HG03103 (cell line): Measurements from ENCODE around the gene IL4I1.

Experiments used
- ATAC-seq: cut with Tn5 transposase; IDR thresholded peaks from one replicate; pipeline ENCODE4 v1.9.1; 2021; ENCODE audit warnings: low read depth; ENCODE audit not compliant: unreplicated experiment

The IL4I1 gene

DNA sequence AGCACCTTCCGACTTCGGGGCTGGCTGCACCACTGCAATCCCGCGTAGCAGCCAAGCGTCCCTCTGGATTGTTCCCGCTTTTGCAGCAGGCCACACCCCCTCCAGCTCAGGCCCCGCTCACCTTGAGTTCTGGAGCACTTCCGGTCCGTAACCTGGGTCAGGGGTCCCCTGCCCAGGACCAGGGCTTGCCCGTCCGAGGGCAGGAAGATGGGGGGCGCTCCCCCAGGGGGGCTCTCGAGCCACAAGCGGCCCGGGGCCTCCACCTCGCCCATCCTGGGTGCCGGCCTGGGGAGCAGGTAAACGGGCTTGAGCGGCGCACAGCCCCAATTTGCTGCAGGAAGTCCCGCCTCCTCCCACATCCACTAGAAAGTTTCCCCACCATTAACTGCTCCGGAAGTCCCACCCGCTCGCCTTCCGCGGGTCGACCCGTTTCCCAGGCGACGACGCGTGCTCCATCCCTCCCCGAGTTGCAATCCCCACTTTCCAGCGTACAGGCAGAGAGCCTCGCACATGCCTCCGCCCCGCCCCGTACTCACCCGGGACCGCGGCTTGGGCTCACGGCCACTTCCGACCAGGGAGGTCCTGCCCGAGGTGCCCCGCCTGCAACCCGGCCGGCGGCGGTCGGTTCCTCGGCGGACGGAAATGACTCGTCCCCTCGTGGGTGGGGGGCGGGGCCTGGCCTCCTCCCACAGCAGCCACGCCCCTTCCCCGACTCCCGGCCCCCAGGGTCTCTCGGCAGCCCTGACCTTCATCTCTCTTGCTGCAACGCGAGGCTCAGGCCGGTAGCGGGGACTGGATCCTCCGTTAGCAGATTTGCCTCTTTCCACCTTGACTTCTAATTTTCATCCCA lies 29.5 kb downstream of the IL4I1 start, which contains the start of gene PNKP:
PNKP (minus strand) TSS at position 644 of the 850 bp plus-strand sequence; CDS start at position 272, 372 bp downstream.
- no peak for ATAC-seq

DNA sequence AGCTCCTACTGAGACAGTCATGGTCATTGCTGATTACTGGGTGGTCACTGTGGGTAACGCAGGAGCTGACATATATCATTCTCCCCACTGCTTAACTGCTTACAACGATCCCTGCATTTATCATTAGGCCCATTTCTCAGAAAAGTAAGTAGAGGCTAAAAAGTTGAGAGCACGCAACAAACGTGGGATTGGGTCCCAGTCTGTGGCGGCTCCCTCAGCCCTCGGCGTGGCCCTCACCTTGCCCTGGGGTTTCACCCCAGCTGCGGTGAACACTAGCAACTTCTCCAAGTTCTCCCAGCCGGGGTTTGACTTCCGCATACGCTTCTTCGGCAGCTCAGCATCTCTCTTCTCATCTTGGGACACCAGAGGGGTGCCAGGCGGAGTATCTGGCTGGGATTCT lies 31.8 kb downstream of the IL4I1 start:
- ATAC-seq, result no peak

DNA sequence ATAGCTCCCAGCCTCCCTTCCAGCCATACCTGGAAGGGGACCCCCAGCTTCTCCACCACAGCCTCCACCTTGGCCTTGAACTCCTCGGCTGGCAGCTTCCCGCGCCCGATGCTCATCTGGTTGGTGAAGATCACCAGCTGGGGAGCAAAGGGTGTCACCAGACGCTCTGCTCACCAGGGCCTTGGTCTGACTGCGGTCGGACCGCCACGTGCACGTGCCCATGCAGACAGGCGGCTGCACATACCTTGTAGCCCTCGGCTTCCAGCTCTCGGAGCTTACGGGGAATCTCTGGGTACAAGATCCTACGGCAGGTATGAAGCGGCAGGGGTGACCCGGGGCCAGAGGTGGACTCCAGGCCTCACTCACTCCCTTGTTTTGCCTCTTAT lies 32.8 kb downstream of the IL4I1 start:
- no peak for ATAC-seq

DNA sequence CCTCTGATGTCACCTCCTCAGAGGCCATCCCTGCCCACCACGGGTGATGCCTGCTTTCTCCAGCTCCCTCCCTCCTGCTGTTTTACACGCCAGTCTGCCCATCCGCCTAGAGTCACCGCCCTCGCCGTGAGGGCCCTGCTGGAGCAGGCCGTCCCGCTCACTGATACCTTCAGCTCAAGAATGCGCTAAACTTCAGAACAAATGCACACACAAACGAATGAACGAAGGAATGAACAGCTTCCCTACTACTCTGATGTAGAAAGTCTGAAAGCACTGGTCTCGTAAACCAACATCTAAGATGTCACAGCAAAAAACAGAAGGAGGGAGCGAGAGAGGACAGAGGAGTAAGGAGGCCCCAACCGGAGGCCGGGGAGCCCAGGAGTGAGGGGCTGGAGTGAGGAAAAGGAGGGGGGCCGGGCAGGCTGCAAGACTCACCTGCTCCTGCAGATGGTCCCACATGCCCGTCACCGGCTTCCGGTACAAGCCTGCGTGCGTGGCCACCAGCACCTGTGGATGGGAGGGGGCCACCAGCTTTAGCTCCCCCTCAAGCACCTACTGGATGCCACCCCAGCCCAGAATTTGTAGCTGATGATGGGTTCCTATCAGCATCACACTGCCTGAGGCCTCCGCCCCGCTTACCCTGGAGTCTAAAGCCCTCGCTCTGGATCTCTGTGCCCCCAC lies 33.3 kb downstream of the IL4I1 start:
- ATAC-seq, result no peak

DNA sequence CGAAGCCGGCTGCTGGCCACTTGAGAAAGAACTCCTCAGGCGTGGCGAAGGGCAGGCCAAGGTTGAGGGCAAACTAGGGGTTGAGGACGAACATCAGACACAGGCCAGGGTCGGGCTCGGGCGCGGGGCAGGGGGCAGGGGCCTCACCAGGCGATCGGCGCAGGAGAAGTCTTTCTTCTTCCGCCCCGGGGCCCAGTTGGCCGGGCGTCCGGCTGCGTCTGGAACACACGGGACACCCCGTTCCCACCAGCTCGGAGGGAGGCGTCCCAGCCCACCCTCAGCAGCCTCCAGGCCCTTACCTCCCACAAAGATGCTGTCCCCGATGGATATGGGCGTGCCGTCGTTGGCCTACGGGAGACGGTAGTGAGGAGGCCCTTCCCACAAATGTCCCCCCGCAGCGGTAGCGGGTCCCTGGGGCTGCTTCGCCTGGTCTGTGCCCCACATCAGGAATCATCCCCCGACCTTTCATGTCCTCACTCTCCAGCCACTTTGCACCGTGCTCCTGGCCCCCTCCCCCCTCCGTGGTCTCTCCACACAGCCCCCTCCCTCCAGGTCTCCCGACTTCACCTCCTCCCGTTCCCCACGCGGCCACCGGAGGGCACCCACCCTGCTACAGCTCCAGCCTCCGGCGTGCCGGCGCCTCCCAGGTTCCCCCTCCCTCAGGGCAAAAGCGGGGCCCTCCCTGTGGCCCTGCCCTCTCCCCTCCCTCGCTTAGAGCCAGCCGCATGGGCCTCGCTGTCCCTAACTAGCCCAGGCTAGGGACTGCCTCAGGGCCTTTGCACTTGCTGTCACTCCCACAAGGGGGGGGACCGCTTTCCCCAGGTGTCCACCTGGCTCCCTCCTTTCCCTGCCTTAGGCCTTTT lies 34.1 kb downstream of the IL4I1 start:
- no peak for ATAC-seq

DNA sequence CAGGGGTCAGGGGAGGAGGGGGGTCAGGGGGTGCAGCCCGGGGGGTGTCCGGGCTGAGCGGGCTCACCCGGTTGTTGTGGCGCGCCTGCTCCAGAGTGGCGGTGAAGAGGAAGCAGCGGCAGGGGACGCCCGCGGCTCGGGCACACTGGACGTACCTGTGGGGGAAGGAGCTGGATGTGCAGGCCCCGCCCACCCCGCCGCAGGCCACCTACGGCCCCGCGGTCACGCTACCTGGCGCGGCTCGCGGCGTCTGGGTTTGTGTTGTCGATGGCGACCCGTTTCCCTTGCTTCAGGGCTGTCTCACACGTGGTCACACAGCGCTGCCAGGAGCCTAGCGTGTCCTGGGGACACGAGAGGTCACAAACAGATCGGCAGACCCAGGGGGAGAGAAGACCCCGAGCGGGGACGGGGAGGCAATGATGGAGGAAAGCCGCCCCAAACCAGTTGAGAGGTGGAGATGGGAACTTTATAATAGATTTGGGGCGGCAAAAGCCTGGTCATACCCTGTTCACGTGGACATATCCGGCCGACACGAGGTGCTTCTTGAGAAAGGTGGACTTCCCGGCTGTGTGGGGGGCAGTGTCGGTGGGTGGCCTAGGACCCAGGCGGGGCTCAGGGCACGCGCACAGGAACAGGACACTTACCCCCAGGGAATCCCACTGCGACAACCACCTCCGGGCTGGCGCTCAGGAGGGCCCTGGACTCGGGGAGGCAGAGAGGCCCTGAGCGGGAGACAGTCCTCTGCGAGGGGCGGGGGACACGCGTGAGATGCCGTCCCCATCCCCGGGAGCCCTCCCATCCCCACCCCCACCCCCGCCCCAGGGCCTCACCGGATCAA lies 34.9 kb downstream of the IL4I1 start:
- no peak for ATAC-seq

DNA sequence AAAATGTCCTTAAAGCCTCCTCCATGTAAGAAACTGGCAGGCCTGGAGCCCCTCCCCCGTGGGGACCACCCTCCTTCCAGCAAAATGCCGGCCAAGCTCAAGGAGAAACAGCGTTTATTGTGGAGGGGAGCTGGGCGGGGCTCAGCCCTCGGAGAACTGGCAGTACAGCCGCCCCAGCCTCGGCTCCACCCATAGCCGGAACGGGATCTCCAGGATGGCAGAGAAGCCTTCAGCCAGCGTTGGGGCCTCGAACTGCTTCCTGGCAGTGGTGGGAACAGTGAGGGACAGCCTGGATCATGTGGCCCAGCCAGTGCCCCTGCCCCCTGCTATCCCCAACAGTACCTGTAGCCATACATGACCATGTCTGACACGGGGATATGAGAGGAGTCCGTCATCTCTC lies 35.6 kb downstream of the IL4I1 start:
- no peak for ATAC-seq

DNA sequence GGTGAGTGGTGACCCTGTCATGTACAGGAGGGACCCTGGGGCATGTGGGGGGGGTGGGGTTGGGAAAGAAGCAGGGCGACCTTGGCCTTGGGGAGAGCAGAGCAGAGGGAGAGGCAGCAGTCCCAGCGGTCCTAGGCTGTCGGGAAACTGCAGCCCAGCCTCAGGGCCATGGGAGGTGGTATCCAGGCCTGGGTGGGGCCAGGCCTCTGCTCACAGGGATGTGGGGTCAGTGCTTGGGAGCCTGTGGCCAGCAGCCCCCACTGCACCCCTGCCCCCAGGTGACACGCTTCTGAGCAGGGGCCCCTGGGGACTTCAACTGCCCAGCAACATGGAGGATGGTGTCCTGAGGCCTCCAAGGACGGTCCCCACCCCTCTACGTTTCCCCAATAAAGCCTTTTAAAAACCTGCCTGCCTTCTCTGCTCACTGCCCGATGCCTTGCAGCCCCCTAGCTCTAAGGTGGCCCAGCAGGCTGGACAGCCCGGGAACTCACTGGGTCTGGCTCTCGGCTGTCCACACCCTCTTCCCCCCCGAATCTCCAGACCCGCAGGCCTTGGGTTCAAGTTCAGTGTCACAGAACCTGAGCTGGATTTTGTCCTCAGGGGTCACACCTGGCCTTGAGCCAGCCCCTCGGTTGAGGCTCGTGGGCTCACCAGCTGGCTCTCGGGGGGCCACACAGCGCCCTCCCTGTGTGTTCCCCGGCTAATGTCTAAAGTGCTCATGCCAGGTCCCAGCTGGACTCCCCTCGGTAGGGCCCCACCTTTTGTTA lies 36.2 kb downstream of the IL4I1 start:
- ATAC-seq, result no peak

DNA sequence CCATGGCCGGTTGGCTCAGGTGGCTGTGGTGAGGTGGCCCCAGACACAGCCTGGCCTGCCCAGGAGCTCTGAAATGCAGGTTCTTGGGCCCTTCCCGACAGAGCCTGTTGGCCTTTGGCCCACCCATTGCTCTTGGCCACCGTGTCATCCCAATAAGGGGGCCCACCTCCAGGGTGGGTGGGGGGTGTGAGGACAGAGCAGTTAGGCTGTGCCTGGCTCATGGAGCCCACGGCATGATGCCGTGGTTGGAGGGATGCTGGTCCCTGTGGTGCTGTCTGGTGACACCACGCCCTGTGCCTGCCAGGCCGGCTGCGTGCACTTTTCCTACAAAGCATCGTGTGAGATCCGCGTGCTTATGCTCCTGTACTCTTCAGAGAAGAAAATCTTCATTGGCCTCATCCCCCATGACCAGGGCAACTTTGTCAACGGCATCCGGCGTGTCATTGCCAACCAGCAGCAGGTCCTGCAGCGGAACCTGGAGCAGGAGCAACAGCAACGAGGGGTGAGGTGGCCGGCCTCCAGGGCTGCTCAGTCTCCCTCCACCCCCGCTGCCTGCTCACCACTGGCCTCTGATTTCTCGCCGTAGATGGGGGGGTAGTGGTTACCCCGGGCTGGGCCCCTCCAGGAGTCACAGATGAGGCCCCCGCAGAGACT lies 36.9 kb downstream of the IL4I1 start:
- no peak for ATAC-seq

DNA sequence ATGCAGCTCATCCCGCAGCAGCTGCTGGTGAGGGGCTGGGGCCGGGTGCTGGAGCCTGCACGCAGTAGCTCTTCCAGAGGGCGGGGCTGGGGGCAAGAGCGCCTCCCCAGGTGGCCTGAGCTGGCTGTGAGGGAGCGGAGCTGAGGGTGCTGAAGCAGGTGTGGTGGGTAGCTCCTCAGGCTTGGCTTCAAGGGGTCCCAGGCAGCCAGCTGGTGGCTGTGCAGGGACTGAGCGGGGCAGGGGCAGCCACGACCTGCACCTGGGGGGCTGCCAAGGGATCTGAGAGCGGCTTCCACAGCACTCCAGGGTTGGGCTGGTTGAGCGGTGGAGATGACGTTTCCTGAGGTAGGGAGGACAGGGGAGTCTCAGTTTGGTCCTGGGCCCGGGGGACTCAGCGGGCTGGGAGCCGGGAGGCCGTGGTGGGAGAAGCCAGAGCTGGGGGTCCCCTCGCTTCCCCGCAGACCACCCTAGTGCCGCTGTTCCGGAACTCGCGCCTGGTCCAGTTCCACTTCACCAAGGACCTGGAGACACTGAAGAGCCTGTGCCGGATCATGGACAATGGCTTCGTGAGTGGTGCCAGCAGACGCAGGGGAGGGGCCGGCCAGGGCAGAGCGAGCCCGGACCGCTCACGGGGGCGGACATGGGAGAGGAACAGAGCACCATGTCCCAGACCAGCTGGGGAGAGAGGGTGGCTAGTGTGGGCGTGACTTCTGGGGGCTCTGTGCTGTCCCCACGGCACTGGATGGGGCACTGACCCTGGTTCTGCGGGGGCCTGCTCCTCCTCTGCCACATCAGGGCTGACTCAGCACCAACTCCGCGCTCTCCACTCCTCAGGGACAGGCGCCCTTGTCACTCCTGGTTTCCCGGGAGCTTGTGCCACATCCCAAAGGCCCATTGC lies 38.4 kb downstream of the IL4I1 start:
- no peak for ATAC-seq

DNA sequence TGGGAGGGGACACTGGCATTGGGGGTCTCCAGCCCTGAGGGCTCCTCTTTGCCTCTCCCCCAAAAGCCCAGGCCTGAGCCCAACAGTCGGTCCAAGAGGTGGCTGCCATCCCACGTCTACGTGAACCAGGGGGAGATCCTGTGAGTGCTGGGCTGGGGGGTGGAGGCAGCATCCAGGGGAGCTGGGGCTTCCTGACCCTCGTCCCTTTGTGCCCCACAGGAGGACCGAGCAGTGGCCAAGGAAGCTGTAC lies 38.9 kb downstream of the IL4I1 start:
- ATAC-seq, result no peak

DNA sequence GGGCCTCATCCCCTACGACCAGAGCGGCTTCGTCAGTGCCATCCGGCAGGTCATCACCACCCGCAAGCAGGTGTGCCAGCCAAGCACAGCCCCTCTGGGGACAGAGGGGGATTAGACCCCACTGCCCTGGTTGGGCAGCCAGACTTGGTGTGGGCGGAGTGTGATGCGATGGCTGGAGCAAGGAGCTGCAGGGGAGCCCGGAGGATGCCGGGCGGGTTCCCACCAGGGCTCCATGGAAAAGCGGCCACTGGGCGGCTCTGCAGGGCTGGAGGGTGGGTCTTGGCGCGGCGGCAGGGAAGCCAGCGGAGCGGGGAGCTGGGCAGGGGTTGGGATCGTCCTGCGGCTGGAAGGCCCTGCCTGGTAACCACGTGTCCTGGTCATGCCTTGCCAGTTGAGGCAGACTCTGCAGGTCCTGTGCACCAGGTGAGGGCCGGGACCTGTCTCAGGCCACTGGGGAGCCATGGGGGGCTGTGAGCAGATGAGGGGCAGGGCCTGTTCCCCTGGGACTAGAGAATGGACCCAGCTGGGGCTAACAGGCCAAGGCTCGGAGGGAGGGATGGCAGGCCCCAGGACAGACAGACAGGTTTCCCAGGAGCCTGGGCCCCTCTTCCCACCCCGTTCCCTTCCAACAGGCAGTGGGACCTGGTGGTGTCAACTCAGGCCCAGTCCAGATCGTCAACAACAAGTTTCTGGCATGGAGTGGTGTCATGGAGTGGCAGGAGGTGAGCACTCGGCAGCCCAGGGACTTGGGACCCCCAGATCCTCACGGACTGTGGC lies 39.4 kb downstream of the IL4I1 start:
- no peak for ATAC-seq

DNA sequence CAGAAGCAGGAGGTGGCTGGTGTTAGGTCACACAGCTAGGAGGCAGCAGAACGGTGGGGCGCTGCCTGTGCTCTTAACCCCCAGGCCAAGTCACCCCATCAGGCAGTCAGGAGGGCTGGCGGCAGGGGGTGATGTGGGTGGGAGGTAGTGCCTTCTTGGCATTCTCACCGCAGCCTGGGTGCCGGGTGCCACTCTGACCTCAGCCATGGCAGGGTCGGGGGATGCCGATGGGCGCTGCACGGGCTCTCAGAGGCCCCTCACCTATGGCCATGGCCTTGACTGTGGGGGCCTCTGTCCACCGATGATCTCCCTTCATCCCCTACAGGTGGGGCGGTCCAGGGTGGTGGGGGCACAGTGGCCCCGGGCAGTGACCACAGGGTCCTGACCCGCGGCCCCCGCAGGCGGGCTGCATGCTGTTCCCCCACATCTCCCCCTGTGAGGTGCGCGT lies 40.1 kb downstream of the IL4I1 start:
- ATAC-seq, result no peak

DNA sequence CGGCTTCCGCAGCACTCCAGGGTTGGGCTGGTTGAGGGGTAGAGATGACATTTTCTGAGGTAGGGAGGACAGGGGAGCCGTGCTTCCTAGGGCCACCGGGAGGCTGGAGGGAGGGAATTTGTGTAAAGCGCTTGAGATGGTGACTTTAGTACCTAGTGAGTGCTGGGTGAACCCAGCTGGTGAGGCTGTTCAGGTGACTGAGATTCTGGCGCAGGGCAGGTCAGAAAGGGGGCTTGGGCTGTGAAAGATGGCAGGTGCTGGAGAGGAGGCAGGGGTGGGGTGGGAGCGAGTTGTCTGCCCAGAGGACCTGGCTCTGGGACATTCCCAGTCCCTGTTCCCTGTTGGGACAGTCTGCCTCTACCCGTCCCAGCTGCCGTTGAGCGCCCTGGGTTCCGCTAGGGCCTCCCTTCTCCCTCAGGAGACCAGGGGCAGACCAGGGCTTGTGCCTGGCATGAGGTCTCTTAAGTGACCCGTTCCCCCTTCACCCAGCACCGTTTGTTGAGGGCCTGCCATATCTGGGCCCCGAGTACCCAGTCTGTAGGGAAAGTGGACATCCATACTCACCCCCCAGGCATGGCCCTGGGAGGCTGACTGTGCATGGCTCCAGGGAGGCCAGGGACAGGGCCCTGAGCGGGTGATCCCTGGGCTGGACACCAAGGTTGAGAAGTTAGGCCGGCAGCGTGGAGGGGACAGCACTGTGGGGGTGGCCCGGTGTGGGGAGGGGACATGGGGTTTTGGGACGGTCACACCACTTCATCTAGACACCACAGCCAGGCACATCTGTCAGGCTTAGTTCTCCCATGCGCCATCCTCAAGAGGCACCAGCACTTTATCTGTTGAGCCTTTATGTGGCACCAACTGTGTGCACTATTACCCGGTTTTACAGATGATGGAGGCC lies 40.8 kb downstream of the IL4I1 start:
- no peak for ATAC-seq

DNA sequence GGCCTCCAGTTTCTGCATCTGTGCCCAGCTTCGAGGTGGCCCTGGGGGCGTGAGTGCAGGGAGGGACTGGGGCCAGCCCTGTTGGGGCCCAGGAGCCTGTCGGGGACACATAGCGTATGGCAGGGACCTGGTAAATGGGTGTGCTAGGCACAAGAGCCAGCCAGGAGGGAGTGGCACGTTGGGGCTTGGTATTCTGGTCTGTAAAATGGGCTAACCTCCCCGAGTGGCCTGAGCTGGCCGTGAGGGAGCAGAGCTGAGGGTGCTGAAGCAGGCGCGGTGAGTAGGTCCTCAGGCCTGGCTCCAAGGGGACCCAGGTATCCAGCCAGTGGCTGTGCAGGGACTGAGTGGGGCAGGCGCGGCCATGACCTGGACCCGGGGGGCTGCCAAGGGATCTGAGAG lies 41.4 kb downstream of the IL4I1 start:
- no peak for ATAC-seq
